Measurements from ENCODE around the gene SPATA12.

The SPATA12 gene, protein sequence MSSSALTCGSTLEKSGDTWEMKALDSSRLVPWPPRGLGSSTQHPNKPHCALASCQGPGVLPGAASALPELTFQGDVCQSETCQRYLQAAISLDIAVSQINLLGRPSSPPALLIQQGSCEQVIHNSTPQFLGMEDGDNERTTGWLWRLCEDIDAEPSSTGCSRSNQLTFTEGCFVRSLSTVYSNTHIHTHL

DNA sequence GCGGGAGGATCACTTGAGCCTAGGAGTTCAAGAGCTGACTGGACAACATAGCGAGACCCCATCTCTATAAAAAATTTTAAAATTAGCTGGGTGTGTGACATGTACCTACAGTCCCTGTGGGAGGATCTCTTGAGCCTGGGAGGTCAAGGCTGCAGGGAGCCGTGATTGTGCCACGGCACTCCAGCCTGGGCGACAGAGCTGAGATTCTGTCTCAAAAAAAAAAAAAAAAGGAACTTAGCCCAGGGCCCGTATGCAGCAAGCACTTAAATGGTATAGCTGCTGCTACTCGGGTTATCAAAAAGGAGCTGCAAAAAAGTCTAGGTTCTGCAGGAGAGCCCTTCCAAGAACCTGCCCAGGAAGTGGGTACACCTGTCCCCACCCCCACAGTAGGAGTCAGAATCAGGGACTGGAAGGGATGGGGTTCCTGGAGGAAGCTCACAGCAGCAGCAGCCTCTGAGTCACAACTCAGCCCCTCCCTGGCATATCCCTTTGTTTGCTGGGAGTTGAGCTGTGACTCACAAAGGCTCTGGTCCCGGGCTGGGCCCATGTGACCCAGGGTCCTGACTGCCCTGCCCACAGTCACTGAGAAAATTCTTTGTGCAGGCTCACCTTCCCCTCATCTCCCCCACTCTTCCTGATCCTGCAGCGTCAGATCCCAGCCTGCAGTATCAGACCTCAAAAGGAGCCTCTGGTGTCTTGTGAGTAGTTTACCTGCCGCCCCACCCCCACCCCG is at the start of gene SPATA12:
TSS of gene SPATA12 (plus strand) at position 576 of the 733 bp plus-strand sequence. CDS start 13,031 bp downstream, outside the sequence.
- no peak for FAIRE-seq
- no peak for DNase-seq (ENCODE audit: extremely low spot score, insufficient read length, low read depth)

DNA sequence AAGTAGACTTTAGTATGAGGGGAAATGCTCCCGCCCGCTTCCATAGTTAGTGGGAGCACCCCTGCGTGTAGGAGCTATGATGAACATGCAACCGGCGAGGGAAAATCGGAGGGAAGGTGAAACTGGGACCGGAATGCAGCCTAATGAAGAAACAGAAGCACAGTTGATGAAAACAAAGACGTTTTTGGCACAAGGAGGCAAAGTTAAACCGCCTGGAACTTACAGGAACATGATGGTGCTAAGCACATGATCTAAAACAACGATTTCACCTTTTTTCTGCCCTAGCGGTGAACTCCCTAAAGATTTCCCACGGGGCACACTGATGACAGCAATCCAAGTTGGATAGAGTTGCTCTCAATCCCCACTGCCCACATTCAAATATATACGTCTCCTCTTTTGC is 49.4 kb upstream of the SPATA12 start:
- DNase-seq (ENCODE audit: extremely low spot score, insufficient read length, low read depth) (no peak), FAIRE-seq (no peak)

DNA sequence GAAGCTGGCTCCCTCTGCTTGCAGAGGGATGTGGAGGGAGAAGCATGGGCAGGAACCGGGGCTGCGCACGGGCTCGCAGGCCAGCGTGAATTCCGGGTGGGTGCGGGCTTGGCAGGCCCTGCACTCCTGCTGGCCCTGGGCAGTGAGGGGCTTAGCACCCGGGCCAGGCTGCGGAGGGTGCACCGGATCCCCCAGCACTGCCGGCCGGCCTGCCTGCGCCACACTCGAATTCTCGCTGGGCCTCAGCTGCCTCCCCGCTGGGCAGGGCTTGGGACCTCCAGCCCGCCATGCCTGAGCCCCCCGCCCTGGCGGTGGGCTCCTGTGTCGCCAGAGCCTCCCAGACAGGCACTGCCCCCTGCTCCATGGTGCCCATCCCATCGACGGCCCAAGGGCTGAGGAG is 47.6 kb upstream of the SPATA12 start:
- no peak for DNase-seq (ENCODE audit: extremely low spot score, insufficient read length, low read depth)
- no peak for FAIRE-seq

DNA sequence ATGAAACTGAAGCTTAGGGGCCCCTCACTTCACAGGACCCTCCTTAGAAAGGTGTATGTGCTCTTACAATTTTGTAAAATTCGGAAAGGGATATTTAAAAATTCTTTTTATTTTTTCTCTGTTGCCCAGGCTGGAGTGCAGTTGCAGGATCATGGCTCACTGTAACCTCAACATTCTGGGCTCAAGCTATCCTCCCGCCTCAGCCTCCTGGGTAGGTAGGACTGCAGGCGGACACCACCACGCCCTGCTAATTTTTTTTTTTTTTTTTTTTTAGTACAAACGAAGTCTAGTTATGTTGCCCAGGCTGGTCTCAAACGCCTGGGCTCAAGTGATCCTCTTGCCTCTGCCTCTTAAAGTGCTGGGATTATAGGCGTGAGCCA is 45.1 kb upstream of the SPATA12 start:
- DNase-seq (ENCODE audit: extremely low spot score, insufficient read length, low read depth), result no peak
- FAIRE-seq, result no peak

DNA sequence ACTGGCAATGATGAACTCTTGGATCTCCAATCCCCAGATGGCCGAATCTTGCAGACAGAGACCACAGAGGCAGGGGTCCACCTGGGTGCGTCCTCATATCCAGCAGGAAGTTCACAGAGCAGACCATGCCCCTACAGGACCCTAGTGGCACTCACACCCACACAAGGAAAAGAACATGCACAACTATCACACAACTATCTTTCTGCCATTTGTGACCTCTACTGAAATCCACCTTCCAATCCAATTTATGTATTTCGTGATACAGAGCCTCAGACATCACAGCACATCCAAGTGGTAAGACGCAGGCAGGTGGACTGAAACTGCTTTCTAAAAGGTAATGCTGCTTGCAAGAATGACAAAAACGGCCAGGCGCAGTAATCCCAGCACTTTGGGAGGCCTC is 44.6 kb upstream of the SPATA12 start:
- FAIRE-seq (no peak), DNase-seq (ENCODE audit: extremely low spot score, insufficient read length, low read depth) (no peak)

DNA sequence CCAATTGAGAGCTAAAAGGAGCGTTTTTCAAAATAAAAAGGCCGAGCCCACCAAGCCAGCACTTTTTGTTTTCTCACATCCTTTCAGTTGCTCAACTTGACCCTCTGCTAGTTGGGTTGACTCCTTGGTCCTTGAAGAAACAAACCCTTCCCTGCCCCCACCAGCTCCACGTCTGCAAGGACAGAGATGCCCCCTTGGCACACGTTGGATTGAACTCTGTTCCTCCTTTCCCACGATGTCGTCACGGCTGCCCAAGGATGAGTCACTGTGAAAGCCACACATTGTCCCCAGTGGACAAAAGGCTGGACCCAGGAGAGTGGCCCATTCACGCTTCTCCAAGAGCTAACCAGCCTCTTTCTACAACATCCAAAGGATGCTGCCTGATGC is 43.0 kb upstream of the SPATA12 start:
- FAIRE-seq (no peak), DNase-seq (ENCODE audit: extremely low spot score, insufficient read length, low read depth) (no peak)

DNA sequence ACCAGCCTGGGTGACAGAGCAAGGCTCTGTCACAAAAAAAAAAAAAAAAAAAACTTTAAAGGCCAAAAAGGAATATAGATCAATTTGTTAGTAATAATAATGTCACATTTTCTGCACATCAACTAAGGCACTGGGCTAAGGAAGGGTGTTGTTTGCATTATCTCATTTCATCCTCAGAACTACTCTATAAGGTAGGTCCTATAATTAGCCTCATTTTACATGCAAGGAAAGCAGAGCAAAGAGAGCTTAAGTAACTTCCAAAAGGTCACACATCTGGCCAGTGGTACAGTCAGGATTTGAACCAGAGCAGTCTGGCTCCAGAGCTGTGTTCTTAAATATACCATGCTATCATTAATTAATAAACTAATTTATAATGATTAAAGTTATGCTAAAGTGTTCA is 42.2 kb upstream of the SPATA12 start:
- no peak for FAIRE-seq
- DNase-seq (ENCODE audit: extremely low spot score, insufficient read length, low read depth), result no peak

DNA sequence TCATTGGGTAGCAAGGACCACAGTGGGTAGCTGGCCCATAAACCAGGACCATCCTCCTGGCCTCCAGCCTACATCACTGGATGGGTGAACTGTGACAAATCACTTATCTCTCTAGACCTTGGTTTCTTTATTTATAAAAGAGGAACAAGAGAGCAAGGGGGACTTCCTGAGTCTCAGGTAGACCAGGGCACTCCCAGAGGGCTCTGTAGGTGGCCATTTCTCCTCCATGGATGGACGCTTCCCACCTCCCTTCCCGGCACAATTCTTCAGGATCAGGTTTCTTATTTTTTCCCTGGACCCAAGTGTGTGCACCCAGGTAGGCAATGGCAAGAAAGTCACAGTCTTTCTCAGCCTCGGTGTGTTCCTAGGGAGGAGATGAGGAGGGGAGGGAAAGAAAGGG is 41.4 kb upstream of the SPATA12 start:
- no peak for DNase-seq (ENCODE audit: extremely low spot score, insufficient read length, low read depth)
- no peak for FAIRE-seq

DNA sequence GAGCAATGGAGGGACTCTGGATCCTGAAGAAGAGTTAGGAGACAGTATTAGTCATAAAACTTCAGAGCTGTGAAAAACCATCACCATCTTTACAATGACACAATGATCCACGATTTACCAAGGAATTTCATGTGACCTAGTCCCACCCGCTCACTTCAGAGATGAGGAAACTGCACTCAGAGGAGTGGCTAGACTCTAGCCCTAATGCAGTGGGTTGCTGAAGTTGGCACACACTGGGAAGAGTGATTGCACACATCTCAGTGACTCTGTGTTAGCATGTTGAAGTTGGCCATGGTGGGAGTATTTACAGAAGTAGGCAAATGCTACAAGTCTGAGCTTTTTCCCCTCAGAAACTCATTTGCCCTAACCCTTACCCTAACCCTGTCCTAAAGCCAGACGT is 35.2 kb upstream of the SPATA12 start:
- no peak for FAIRE-seq

DNA sequence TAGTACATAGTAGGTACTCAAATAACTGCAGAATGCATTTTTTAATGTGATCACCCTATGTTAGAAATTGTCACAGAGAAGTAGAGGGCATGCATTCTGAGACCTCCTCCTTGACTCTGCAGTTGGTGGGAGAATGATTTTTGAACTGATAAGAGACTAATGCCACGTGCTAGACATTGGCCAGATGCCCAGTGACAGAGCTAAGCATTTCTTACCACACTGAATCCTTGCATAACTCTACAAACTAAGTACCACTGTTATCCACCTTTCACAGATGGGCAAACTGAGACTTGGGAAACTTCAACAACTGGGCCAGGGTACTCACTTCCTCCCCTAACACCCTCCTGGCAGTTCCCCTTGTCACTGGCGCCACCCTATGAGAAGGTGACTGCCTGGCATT is 33.5 kb upstream of the SPATA12 start:
- DNase-seq (ENCODE audit: extremely low spot score, insufficient read length, low read depth) (no peak), FAIRE-seq (no peak)

More for the DNA sequence above, 35.2 kb upstream of the SPATA12 start:
- no peak for DNase-seq (ENCODE audit: extremely low spot score, insufficient read length, low read depth)

DNA sequence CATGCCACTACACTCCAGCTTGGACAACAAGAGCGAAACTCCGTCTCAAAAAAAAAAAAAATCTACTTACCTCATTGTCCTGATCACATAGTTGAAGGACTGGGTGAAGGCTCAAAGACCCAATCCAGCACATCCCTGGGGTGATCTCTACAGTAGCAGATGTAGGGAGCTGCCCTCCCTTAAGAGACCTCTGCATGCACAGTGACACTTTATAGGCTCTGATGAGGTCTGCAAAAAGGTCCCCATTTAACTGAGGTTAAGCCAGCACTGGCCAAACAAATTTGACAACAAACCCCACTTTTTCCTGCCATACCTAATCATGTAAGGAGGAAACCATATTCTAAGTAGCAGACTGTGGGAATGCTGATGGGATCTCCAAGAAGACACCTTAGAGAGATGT is 31.1 kb upstream of the SPATA12 start:
- no peak for DNase-seq (ENCODE audit: extremely low spot score, insufficient read length, low read depth)
- FAIRE-seq, result no peak

DNA sequence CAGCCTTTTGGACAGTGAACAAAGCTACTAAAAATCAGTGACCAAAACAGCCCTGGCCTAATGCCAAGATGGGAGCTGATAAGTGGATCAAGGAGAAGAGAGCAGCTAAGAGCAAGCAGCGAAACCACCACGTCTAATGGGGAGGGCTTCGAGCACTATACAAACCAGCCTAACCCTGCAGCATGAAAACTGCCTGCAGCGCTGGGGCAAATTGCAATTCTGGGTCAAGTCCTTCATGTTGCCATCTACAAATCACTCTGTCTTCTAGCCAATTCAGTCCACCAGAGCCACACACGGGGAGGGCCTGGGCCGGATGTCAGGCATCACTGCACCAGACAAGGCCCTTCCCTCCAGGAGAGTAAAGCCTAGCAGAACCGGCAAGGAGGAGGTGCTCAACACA is 30.5 kb upstream of the SPATA12 start:
- no peak for DNase-seq (ENCODE audit: extremely low spot score, insufficient read length, low read depth)

DNA sequence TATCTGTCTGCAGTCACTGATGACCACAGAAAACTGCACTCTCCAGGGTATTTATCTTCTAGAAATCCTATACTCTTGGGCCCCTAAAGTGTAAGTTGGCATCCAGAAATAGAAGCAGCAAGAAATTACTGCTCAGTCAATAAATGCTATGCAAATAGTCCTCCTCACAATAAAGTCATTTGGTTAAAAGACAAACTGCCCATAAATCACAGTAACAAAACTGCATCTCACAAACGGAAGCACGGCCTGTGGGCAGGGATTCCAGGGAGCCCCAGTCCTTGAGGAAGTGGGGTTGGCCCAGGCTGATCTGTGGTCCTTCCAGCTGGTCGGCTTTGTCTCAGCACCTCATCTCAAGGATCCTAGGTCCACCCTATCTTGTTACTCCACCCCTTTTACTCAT is 29.7 kb upstream of the SPATA12 start:
- no peak for DNase-seq (ENCODE audit: extremely low spot score, insufficient read length, low read depth)
- no peak for FAIRE-seq

More for the DNA sequence above, 30.5 kb upstream of the SPATA12 start:
- FAIRE-seq, result no peak

DNA sequence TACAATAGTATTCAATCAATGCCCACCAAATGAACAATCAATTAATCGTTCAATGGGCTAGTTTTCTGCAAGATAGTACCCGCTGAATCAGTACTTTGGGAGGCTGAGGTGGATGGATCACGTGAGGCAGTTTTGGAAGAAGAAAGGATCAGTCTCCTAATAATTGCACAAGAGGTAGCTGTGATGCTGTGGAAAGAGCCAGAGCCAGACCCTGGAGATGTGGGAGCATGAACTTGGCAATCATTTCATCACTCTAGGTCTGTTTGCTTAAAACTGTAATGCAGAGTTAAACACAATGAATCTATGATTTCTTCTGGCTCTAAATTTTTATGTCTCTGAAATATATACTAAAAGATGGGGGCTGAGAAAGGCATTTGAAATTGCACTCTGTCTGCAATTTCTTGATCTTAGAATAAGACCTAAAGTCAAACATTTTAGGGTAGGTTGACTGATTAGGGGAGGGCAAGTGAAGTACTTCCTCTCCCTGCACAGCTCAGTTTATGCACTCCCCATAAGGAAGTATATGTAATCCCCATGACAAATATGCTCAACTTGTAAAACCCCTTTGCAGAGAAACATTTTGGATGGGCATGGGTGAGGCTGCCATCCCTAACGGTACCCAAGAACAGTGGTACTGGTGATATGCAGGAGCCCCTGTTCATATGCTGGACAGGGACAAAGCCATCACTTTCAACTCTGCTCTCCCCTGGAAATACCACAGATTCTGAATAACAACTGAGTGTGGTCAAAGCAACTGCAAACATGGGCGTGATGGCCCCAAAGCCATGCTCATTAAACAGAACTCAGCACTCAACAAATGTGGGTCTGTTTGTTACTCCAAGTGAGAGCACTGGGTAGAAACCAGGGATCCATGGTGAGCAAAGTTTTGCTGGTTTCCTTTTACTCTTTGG is 28.6 kb upstream of the SPATA12 start:
- DNase-seq (ENCODE audit: extremely low spot score, insufficient read length, low read depth), result no peak

DNA sequence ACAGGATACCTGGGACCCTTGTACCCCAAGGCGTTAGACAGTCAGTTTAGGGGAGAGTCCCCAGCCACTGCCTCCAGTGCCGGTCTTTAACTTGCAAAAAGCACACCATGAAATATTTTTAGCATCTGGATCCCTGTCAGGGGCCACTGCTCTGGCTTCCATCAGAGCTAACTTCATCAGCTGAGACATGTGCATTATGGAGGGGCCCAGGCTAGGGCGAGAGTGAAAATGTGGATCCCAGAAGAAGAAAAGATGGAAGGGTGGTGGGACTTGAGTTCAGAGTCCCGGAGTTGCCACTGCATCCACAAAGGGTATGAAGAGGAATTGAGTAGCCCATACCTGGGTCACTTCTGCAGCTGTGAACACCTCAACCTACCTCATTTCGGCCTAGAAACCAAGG is 23.5 kb upstream of the SPATA12 start:
- FAIRE-seq (no peak), DNase-seq (ENCODE audit: extremely low spot score, insufficient read length, low read depth) (no peak)

More for the DNA sequence above, 28.6 kb upstream of the SPATA12 start:
- no peak for FAIRE-seq

DNA sequence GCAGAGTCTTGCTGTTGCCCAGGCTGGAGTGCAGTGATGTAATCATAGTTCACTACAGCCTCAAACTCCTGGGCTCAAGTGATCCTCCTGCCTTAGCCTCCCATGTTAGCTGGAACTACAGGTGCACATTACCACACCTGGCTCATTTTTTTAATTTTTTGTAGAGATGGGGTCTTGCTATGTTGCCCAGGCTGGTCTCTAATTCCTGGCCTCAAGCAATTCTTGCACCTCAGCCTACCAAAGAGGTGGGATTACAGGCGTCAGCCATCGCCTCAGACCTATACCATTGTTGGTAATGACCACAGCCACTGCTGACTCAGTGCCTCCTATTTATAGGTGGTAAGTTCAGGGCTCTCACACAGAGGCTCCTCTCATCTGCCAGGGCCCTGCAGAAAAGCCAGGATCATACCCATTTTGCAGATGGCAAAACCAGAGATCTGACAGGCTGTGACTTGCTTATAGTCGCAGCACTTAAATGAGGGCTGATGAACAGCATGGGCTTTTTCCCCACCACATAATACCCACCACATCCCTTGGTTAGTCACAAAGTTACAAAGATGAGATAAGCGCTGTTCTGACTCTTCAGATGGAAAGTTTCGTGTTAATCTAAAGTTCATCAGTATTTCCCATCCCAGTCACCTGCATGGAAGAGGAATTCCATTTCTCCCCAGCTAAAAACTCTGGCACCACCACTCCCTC is 21.8 kb upstream of the SPATA12 start:
- FAIRE-seq (no peak), DNase-seq (ENCODE audit: extremely low spot score, insufficient read length, low read depth) (no peak)

DNA sequence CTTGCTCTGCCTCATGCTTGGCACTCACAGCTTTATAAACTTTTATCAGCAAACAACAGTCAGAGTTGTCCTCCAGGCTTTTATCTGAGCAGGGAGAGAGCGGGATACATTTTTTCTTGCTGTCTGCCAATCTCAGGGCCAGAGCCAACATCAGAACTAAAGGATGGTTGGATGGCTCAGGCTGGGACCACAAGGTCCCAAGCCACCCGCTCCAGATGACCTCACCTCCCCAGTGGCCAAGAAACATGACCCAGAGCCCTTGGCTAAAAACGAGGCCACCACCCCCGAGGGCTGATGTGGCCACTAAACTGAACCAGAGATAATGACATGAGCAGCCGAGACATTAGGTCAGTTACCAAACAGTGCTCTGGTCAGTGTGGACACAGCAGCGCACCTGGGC is 18.8 kb upstream of the SPATA12 start:
- DNase-seq (ENCODE audit: extremely low spot score, insufficient read length, low read depth) (no peak), FAIRE-seq (no peak)

DNA sequence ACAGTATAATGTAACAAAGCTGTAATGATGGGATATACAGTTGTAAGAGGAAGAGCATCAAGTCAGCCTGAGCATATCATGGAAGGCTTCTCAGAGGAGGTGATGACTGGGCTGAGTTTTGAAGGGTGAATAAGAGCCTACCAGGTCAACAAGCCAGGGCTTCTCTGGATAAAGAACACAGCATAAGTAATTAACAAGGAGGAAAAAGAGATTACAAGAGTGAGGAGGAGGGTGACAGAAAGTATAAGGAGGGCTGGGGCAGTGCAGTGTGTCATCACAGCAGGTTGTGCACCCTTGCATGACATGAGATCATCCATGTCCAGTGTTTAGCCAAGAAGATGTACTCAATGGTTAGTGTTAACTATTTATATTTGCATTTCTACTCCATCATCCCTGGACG is 16.9 kb upstream of the SPATA12 start:
- DNase-seq (ENCODE audit: extremely low spot score, insufficient read length, low read depth) (no peak), FAIRE-seq (no peak)

DNA sequence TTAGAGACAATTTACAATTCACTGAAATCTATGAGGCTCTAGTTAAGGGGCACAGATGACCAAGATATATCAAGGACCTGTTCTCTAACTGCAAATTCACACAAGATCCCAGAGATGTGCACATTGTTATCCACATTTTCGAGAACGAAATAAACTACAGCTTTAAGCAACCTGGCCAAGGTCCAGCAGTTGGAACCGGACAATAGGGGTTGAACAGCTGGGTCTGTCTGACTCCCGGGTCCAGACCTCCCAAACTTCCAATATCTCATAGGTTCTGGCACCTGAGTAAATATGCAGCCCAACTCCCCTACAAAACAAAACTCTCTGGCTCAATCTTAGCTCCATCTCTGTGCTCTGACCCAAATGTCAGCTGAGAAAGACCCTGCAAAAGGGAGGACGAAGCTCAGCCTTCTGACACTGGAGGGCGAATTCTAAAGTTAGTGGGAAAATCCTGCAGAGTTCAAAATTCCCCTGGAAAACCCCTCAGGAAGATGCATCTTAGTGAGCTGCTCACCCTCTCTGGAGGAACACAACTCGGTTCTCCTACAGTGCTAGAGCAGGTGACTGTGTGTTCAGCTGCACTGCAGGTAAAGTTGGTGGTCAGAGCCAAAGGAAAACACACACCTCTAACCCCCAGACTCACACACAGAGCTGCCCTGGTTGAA is 14.2 kb upstream of the SPATA12 start:
- DNase-seq (ENCODE audit: extremely low spot score, insufficient read length, low read depth) (no peak), FAIRE-seq (no peak)
